Lung (tissue), 12 donors: Measurements from ENCODE around the gene SLC12A7. TPM values are rescaled to one million over a fixed set of nuclear protein-coding genes. Genes with fewer than 3 reads are reported as not detected.

Experiments used
- ATAC-seq: fragments of 200-7000 bp; cut with Tn5 transposase; one replicate; pipeline ENCODE4 v1.9.1; 2020; ENCODE audit warnings: moderate number of reproducible peaks; ENCODE audit not compliant: insufficient read depth, low FRiP score
- DNase-seq, 3 donors: peaks; one replicate each; pipeline ENCODE4 v3.0.0-alpha.2; 2013 to 2017
- H3K27ac ChIP-seq, 2 donors: one replicate each; pipeline ENCODE4 v1.5.1; 2013; ENCODE audit warnings: mild to moderate bottlenecking in 2 of 2, moderate library complexity in 2 of 2, control low read depth in 1 of 2, inconsistent platforms in 1 of 2, low read depth in 1 of 2, low read length in 1 of 2
- H3K27me3 ChIP-seq, 3 donors: one replicate each; pipeline ENCODE4 v1.5.1; 2013; ENCODE audit warnings: low read length in 2 of 3; ENCODE audit not compliant: control insufficient read depth in 3 of 3, insufficient read depth in 3 of 3
- H3K36me3 ChIP-seq, 4 donors: one replicate each; pipeline ENCODE4 v1.5.1; 2013; ENCODE audit warnings: low read length in 4 of 4, mild to moderate bottlenecking in 1 of 4, moderate library complexity in 1 of 4; ENCODE audit not compliant: control insufficient read depth in 4 of 4, insufficient read depth in 4 of 4
- H3K4me1 ChIP-seq, 5 donors: one replicate each; pipeline ENCODE4 v1.5.1; 2013; ENCODE audit warnings: low read length in 5 of 5, mild to moderate bottlenecking in 2 of 5, moderate library complexity in 1 of 5; ENCODE audit not compliant: control insufficient read depth in 5 of 5, insufficient read depth in 5 of 5
- H3K4me3 ChIP-seq: one replicate; pipeline ENCODE4 v1.5.1; 2013; ENCODE audit warnings: mild to moderate bottlenecking, control low read depth, moderate library complexity
- H3K9ac ChIP-seq, 2 donors: one replicate each; pipeline ENCODE4 v1.5.1; 2013; ENCODE audit warnings: low read length in 2 of 2, control low read depth in 1 of 2; ENCODE audit not compliant: insufficient read depth in 1 of 2
- H3K9me3 ChIP-seq, 4 donors: one replicate each; pipeline ENCODE4 v1.5.1; 2013; ENCODE audit warnings: low read length in 3 of 4, mild to moderate bottlenecking in 1 of 4, moderate library complexity in 1 of 4; ENCODE audit not compliant: control insufficient read depth in 4 of 4, insufficient read depth in 3 of 4
- CTCF ChIP-seq: IDR thresholded peaks from 2 replicates; pipeline ENCODE4 v1.5.1; 2012; ENCODE audit warnings: mild to moderate bottlenecking; ENCODE audit errors: control extremely low read depth, extremely low read depth
- WGBS, 2 donors: extraction: QIAGEN DNeasy Blood & Tissue Kit; methylation state at CpG; one replicate each; pipeline ENCODE4 v1.1.7; 2013; 5-methylcytosine and 5-hydroxymethylcytosine counted together
- polyA plus RNA-seq, 2 donors: library from polyadenylated mRNA; stranded (reverse); fragments of 200-250 nt; gene quantifications; one replicate each; pipeline ENCODE4 v1.2.1, GENCODE V29; 2013
- total RNA-seq, 2 donors: library from RNA; depleted of rRNA in 1 of 2; stranded (reverse); fragments of >200 nt in 1 of 2; gene quantifications; one replicate each; pipeline ENCODE4 v1.2.1, GENCODE V29; 2014 to 2021
- donor health status: control.
- donor health status: control.
- donor health status: Bipolar disorder and iron deficiency.
- donor health status: healthy.
- donor health status: DM: yes; HTN: yes; CAD: no.

SLC12A7 gene
- total and polyA plus RNA-seq, 4 donors = 14.8 to 50.4 (median 39.8) TPM

GRCh38 chr5:1005249-1005851 is 106.5 kb downstream of the SLC12A7 start:
- peak overlapping the region; percentile 31 for H3K4me3 ChIP-seq
- DNase-seq (peak in 1 of 3 donors; percentile 9), ATAC-seq (no peak)
- H3K9me3 ChIP-seq = peaks cover 0 to 3% (median 0%) of the 10 kb centered on the region in 4 donors
- peaks cover 0 to 27% (median 4%) of the 10 kb centered on the region in 5 donors for H3K4me1 ChIP-seq
- WGBS, 2 donors = 40 to 61% methylated on average over 24 to 47 of the region's 47 CpGs
- H3K27ac ChIP-seq = peak overlapping the region in 1 of 2 donors; percentile 61
- TF ChIP-seq CTCF = no peak
- no peak overlapping the region for H3K9ac ChIP-seq
- H3K36me3 ChIP-seq = no peaks in the 10 kb centered on the region
- H3K27me3 ChIP-seq = peaks cover 0 to 9% (median 7%) of the 10 kb centered on the region in 3 donors

- Histone ChIP-seq H3K4me3 (peak overlapping the region; percentile 31), H3K9me3 (peaks cover 0 to 3% (median 0%) of the 10 kb centered on the region in 4 donors), H3K27ac (peak overlapping the region in 1 of 2 donors; percentile 61), H3K27me3 (peaks cover 0 to 9% (median 1%) of the 10 kb centered on the region in 3 donors), H3K36me3 (no peaks in the 10 kb centered on the region), H3K9ac (peak overlapping the region in 1 of 2 donors; percentile 25), H3K4me1 (peaks cover 0 to 24% (median 3%) of the 10 kb centered on the region in 5 donors)
- DNase-seq (peak; percentile 86 to 87 (median 86)), ATAC-seq (peak; percentile 45)
- no peak for TF ChIP-seq CTCF
- 1 to 3% methylated on average over 54 to 88 of the region's 88 CpGs for WGBS, 2 donors
These were observed 107.2 kb downstream of the SLC12A7 start for GRCh38 chr5:1004461-1005248.

- WGBS, 2 donors = 53 to 70% methylated on average over 21 of the region's 21 CpGs
- H3K36me3 ChIP-seq = no peaks in the 10 kb centered on the region
- H3K9ac ChIP-seq = no peak overlapping the region
- DNase-seq = peak in 1 of 3 donors; percentile 13
- TF ChIP-seq CTCF = no peak
- no peak overlapping the region for H3K4me3 ChIP-seq
- peaks cover 0 to 32% (median 6%) of the 10 kb centered on the region in 5 donors for H3K4me1 ChIP-seq
- H3K27ac ChIP-seq = peak overlapping the region in 1 of 2 donors; percentile 61
- H3K9me3 ChIP-seq = no peaks in the 10 kb centered on the region
- no peak for ATAC-seq
- H3K27me3 ChIP-seq = peaks cover 0 to 9% (median 0%) of the 10 kb centered on the region in 3 donors
These were observed 108.4 kb downstream of the SLC12A7 start for GRCh38 chr5:1003296-1003937.
